Lower leg skin (tissue), 3 donors: ENCODE data around the gene CMC1.

ENCODE experiments used
- CTCF ChIP-seq, 3 donors: fragments of 450-650 bp; IDR thresholded peaks; one replicate each; pipeline ENCODE4 v1.5.1; 2016; ENCODE audit warnings: antibody characterized with exemption in 3 of 3, mild to moderate bottlenecking in 3 of 3, moderate library complexity in 2 of 3
- POLR2A ChIP-seq, 2 donors: fragments of 450-650 bp; IDR thresholded peaks; one replicate each; pipeline ENCODE4 v1.6.1; 2016 to 2017; ENCODE audit warnings: antibody characterized with exemption in 2 of 2, mild to moderate bottlenecking in 1 of 2, moderate library complexity in 1 of 2

- TF ChIP-seq CTCF (IDR thresholded peaks at IDR 0.05), result no peak
- TF ChIP-seq POLR2A (IDR thresholded peaks at IDR 0.05), result no peak
Observed at GRCh38 chr3:28348265-28348628, 106.8 kb downstream of the CMC1 start.
